AG08395 (cell line): ENCODE measurements around the gene VRK2.
"Not testable (repeated sequence)": the region's sequence is repeated elsewhere in the genome, so short reads cannot be mapped to it uniquely, and the experiment has no call there.

ENCODE experiments used
- DNase-seq: peaks from one replicate; pipeline ENCODE4 v3.0.0; 2012; ENCODE audit warnings: mixed read lengths, low spot score

Gene VRK2

DNA sequence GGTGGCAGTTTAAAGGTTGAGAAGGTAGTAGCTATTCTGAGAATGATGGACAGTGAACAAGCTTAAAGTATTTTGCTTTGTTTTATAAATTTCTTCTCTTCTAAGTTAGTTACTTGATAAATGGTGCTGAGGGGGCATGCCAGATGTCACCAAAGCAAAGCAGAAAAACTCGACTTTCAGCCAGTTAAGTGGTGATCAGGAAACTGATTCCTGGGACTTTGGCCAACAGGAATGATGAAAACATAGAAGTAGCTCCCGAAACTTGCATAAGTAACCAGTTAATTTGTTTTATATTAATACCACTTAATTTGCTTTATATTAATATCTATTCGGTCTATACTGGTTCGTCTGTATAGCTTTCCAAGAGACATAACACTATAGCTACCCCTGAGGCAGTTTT, 111.9 kb downstream of the VRK2 start:
- DNase-seq, result no peak

DNA sequence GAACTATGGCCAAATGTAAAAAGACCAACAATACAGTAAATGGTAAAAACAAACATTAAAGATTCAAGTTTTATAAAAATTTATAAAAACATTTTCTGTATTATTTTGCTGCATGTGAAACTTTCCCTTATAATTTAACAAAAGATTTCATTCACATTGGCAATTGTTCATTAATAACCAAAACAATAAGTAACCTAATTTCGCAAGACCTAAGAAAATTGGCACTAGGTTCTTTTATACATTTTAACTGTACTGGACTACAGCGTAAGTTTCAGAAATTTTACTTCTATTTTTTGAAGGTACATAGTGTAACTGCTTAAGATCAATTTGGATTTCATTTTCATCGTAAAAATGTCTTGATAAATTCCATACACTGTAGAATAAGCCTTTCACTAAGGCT, 117.3 kb downstream of the VRK2 start:
- no peak for DNase-seq

GRCh38 chr2:58168130-58168529, 121.5 kb downstream of the VRK2 start:
- not testable (repeated sequence) for DNase-seq

DNA sequence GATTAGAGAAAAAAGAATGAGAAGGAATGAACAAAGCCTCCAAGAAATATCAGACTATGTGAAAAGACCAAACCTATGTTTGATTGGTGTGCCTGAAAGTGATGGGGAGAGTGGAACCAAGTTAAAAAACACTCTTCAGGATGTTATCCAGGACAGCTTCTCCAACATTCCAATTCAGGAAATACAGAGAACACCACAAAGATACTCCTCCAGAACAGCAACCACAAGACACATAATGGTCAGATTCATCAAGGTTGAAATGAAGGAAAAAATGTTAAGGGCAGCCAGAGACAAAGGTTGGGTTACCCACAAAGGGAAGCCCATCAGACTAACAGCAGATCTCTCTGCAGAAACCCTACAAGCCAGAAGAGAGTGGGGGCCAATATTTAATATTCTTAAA, 123.2 kb downstream of the VRK2 start:
- not testable (repeated sequence) for DNase-seq

DNA sequence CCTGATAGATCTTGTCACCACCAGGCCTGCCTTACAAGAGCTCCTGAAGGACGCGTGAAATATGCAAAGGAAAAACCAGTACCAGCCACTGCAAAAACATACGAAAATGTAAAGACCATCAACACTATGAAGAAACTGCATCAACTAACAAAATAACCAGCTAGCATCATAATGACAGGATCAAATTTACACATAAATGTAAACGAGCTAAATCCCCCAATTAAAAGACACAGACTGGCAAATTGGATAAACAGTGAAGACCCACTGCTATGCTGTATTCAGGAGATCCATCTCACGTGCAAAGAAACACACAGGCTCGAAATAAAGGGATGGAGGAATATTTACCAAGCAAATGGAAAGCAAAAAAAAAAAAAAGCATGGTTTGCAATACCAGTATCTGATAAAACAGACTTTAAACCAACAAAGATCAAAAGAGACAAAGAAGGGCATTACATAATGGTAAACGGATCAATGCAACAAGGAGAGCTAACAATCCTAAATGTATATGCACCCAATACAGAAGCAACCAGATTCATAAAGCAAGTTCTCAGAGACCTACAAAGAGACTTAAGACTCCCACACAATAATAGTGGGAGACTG, 123.8 kb downstream of the VRK2 start:
- not testable (repeated sequence) for DNase-seq

DNA sequence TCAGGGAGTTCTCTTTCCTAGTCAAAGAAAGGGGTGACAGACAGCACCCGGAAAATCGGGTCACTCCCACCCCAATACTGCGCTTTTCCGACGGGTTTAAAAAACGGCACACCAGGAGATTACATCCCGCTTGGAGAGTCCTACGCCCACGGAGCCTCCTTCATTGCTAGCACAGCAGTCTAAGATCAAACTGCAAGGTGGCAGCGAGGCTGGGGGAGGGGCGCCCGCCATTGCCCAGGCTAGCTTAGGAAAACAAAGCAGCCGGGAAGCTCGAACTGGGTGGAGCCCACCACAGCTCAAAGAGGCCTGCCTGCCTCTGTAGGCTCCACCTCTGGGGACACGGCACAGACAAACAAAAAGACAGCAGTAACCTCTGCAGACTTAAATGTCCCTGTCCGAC, 125.2 kb downstream of the VRK2 start:
- not testable (repeated sequence) for DNase-seq

GRCh38 chr2:58177187-58177586, 130.6 kb downstream of the VRK2 start:
- DNase-seq, result not testable (repeated sequence)

- DNase-seq, result not testable (repeated sequence)
Observed at GRCh38 chr2:58180175-58180574, 133.6 kb downstream of the VRK2 start.

- no peak for DNase-seq
Observed at GRCh38 chr2:58180635-58181034, 134.0 kb downstream of the VRK2 start.

DNA sequence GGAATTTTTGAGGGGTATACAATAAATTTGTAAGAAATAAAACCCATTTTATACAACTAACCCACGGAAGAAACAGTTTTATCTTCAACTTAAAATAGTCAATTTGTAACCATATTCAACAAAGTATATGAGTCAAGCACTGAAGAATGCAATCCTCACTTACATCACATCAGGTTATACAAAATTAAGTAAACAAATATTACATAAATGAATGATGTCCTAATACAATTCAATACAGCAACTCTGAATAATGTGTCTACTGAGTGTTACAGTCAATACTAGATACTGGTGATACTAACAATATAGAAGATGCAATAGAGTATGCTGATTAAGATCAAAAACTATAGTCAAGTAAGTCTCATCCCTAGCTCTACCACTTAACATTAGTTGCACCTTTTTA, 135.9 kb downstream of the VRK2 start:
- DNase-seq, result no peak

DNA sequence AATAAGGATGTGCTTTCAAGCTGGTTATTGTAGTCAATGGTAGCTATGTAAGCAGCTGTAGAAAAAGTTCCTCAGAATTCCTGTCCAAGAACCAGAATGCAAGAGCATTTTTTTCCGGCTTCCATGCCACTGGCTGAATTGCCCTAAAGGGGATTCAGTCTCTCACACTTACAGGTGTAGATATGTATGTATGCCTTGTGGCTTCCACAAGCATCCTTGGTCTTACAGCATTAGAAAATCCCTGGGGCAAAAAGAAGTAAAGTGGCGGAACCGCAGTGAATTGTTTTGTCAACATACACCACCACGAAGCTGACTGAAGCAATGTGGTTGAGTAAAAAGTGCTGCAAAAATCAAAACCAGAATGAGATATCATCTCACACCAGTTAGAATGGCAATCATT, 139.9 kb downstream of the VRK2 start:
- no peak for DNase-seq

DNA sequence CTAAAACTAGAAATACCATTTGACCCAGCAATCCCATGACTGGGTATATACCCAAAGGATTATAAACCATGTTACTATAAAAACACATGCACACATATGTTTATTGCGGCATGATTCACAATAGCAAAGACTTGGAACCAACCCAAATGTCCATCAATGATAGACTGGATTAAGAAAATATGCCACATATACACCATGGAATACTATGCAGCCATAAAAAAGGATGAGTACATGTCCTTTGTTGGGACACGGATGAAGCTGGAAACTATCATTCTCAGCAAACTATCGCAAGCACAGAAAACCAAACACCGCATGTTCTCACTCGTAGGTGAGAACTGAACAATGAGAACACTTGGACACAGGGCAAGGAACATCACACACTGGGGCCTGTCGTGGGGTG, 140.4 kb downstream of the VRK2 start:
- DNase-seq, result not testable (repeated sequence)

DNA sequence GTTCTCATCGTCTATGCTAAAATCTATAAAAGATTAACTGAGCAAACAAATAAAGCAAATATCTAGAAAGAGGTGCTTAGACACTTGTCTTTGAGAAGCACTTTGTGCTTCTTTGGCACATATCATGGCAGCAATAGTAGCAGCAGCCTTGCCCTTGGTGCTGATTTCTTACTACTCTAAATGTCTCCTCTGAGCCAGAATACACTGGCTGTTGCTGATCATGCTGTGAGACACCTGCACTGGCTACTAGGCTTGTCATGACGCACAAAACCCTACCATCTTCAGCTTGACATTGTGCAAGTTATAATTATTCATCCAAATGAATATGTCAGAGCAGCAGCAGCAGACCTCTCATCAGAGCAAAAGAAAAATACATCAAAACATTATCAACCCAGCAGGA, 147.9 kb downstream of the VRK2 start:
- DNase-seq, result no peak

GRCh38 chr2:58195662-58196061, 149.1 kb downstream of the VRK2 start:
- DNase-seq, result no peak

GRCh38 chr2:58197894-58198293, 151.3 kb downstream of the VRK2 start:
- DNase-seq, result no peak

DNA sequence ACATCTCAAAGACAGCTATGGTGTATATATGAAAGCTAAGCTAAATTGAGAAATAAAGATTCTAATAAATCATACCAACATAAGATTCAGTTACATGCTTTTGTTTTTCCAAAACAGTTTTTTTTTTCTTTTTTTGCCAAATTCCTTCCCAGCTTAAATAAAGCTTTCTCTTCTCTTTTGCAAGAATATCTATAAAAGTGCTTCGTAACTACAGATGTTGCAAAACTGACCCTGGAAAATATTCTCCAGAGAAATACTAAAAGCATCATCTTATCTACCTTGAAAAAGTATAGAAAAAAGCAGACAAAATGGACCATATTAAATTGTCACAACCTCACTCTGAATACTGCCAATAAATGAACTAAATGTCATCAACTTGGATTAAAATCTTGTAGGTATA, 155.8 kb downstream of the VRK2 start:
- no peak for DNase-seq

- DNase-seq, result no peak
Observed at GRCh38 chr2:58203018-58203417, 156.4 kb downstream of the VRK2 start.

- DNase-seq, result no peak
Observed at GRCh38 chr2:58204195-58204959, 157.8 kb downstream of the VRK2 start.

GRCh38 chr2:58206785-58207184, 160.2 kb downstream of the VRK2 start:
- no peak for DNase-seq

GRCh38 chr2:58207189-58207588, 160.6 kb downstream of the VRK2 start:
- DNase-seq, result no peak
